ENCODE results near the gene PFDN2.
"Not testable (repeated sequence)": the region's sequence is repeated elsewhere in the genome, so short reads cannot be mapped to it uniquely, and the experiment has no call there.

PFDN2 gene

GRCh38 chr1:161139766-161140165 is 21.9 kb upstream of the PFDN2 start:
- in situ Hi-C loops (cut with MboI; ENCODE audit: low sequenced_read_pairs) = no loop called here

GRCh38 chr1:161138431-161138830 is 20.6 kb upstream of the PFDN2 start:
- in situ Hi-C loops (cut with MboI; ENCODE audit: low sequenced_read_pairs) = no loop called here

- in situ Hi-C loops (cut with MboI; ENCODE audit: low sequenced_read_pairs) = no loop called here
Observed at GRCh38 chr1:161137881-161138280, 20.0 kb upstream of the PFDN2 start.

DNA sequence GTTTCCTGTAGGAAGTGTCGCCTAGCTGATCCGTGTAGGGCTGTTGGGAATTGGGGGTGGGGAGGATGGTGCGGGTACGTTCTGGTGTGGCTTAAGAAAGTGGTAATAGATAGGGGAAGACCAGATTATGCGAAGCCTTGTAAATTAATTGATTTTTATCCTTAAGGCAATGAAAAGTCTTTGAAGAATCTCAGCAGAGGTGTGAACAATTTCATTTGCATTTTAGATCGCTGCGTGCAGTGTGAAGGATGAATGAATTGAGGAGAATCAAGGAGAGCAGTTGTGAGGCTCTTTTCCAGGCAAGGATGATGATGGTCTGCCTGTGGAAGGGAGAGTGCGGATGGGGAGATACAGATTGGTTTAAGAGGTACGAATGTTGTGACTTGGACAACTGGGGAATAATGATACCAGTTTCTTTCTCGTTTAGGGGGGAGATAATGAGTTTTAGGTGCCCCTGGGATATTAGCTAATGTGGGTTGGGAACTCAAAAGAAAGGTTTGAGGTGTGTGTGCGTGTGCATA is 15.4 kb upstream of the PFDN2 start:
- in situ Hi-C loops (cut with MboI; ENCODE audit: low sequenced_read_pairs) = no loop called here

DNA sequence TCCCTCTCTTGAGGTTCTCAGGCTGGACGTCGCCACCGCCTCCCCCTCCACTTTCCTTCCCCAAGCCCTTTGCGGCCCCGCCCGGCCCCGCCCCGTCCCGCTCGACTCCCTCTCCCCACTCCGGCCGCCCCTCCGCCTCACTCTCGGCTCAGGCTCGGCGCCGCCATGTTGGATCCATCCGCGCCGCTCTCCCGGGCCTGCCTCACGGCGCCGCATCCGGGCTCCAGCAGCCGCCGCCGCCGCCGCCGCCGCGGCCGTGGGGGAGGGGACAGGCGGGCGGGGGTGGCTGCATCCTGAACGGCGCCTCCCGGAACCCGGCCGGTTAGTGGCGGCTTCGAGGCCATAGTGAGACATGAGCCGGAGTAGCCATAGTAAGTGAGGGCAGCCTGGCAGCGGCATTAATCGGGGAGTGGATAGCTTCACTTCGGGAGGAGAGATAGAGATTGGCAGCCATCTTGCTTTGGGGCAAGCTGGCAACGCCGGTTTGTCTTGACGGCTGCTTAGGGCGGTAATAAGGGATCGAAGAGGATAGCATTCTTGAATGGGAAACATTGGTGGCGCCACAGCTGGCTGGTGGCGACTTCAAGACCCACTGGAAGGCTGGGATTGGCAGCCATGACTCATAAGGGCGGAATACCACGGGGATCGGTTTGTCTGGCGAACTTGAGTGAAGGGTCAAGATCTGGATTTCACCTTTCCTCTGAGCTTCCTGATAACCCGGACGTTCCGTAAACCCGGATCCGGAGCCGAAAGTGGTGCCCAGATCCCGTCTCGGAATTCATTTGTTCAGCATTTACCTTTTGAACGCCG is 14.8 kb upstream of the PFDN2 start, which contains the start of gene DEDD:
DEDD (minus strand) TSS at position 258 of the 810 bp plus-strand sequence. CDS start 8,205 bp downstream, outside the sequence.
- in situ Hi-C loops (cut with MboI; ENCODE audit: low sequenced_read_pairs) = no loop called here

GRCh38 chr1:161131523-161132409 is 13.9 kb upstream of the PFDN2 start:
- in situ Hi-C loops (cut with MboI; ENCODE audit: low sequenced_read_pairs) = no loop called here

DNA sequence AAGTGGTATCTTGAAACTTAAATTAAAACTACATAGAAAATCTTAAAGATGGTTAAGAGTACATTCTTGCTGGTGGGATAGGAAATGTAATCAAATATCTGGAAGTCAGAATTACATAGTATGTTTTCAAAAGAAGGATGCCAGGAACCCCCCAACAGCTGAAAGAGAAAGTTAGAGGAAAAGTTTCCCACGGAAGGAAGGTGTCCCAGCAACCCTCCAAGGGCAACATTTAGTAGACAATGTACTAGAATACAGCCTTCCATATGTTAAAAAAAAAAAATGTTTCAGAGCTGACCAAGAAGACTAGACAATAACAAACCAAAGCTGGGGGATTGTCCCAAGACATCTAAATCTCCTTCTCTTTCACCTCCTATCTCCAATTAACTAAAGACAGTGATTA is 12.4 kb upstream of the PFDN2 start:
- in situ Hi-C loops (cut with MboI; ENCODE audit: low sequenced_read_pairs) = no loop called here

DNA sequence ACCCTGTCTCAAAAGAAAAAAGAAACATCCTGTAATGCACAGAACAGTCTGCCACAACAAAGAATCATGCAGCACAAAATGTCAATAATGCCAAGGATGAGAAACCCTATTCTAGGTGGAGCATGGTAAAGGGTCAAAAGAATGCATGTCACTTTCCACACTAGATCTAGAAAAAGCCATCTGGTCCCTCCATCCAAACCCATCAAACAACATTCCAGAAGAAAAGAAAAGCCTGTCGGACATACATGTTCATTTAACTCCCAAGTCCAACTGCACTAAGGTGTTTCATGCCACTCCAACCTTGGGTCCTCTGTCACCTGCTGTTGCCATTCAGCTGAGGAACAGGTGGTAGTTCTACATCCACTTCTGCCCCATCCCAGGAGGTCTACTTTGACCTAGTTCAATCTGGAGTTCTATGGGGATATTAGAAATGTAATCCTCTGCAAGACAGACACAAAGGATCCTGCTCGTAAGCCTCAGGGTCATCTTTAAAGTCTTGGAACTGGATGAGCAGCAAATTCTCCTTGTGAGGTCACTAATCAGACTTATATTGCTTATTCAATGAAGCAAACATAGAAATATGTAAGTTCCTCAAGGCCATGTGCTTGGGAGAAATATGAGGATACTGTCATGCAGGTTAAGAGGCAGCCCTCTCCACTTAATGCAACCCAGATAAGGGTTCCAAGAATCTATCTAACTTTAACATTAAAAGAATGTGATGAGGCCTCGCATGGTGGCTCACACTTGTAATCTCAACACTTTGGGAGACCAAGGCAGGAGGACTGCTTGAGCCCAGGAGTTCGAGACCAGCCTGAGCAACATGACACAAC is 11.0 kb upstream of the PFDN2 start:
- in situ Hi-C loops (cut with MboI; ENCODE audit: low sequenced_read_pairs) = no loop called here

DNA sequence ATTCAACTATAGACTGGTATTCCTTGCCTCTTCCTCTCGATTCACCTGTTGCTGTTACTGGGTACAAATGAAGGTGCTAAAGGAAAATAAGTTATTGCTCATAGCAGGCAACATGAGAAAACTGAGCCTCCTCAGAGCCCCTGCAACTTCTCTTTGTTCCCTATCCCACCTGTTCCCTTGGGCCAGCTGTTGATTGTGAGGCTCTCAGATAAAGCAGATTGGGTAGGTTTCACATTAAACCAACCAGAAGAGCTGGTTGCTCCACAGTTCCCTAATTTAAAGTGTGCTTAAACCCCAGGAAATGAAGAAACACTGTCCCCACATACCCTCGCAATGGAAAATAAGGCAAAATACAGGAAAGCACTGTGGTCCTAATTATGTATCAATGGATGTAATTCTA is 9.8 kb upstream of the PFDN2 start:
- in situ Hi-C loops (cut with MboI; ENCODE audit: low sequenced_read_pairs) = no loop called here

- in situ Hi-C loops (cut with MboI; ENCODE audit: low sequenced_read_pairs) = no loop called here
Observed at GRCh38 chr1:161122967-161123366, 5.1 kb upstream of the PFDN2 start.

- in situ Hi-C loops (cut with MboI; ENCODE audit: low sequenced_read_pairs) = no loop called here
Observed at GRCh38 chr1:161121834-161122233, 4.0 kb upstream of the PFDN2 start.

GRCh38 chr1:161121042-161121650 is 3.3 kb upstream of the PFDN2 start:
- in situ Hi-C loops (cut with MboI; ENCODE audit: low sequenced_read_pairs) = no loop called here

GRCh38 chr1:161119092-161119903 is 1.5 kb upstream of the PFDN2 start:
- in situ Hi-C loops (cut with MboI; ENCODE audit: low sequenced_read_pairs) = no loop called here

GRCh38 chr1:161115961-161116360 is 1.9 kb downstream of the PFDN2 start:
- in situ Hi-C loops (cut with MboI; ENCODE audit: low sequenced_read_pairs) = not testable (repeated sequence)

DNA sequence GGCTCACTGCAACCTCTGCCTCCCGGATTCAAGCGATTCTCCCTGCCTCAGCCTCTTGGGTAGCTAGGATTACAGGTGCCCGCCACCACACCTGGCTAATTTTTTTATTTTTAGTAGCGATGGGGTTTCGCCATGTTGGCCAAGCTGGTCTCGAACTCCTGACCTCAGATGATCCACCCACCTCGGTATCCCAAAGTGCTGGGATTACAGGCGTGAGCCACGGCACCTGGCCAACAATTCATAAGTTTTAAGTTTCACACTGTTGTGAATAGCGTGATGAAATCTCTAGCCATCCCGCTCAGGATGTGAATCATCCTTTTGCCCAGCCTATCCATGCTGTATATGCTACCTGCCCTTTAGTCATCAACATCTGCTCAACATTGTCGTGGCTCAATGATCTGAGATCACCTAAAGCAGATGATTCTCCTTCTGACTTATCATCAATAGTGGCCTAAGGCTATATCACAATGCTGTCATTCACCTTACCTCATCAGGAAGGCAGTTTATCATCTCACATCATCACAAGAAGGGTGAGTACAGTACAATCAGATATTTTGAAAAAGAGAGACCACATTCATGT is 2.6 kb downstream of the PFDN2 start:
- in situ Hi-C loops (cut with MboI; ENCODE audit: low sequenced_read_pairs) = no loop called here

DNA sequence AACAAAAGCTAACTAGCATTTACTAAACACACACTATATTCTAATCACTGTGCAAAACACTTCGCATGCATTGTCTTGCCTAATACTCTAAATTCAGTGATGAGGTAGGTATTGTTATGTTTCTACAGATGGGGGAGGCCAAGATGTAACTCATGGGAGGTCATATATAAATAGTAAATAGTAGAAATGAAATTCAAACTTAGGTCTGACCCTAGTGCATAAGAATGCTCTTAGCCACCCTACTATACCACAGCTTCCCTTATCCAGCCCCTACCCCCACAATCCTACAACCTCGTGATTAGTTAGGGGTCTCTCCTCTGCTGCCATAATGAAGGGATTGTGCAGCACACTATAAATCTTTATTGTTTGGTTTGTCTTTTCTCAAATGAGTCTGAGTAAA is 3.3 kb downstream of the PFDN2 start:
- in situ Hi-C loops (cut with MboI; ENCODE audit: low sequenced_read_pairs) = no loop called here

GRCh38 chr1:161113915-161114314 is 3.9 kb downstream of the PFDN2 start:
- in situ Hi-C loops (cut with MboI; ENCODE audit: low sequenced_read_pairs) = no loop called here

DNA sequence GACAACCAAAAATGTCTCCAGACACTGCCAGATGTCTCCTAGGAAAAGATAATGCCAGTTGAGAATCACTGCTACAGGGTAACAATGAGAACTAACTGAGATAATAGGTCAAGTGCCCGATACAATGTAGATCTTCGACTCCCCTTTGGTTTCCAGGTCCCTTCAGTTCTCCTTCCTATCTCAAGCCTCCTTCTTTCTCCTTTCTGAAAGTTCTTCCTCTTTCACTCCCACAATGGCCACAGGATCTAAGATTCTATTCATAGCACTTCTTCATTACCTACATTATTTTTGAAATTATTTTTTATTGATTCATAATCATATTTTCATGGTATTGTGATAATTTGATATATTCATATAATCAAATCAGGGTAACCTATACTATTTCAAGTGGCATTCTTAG is 6.3 kb downstream of the PFDN2 start:
- in situ Hi-C loops (cut with MboI; ENCODE audit: low sequenced_read_pairs) = no loop called here

DNA sequence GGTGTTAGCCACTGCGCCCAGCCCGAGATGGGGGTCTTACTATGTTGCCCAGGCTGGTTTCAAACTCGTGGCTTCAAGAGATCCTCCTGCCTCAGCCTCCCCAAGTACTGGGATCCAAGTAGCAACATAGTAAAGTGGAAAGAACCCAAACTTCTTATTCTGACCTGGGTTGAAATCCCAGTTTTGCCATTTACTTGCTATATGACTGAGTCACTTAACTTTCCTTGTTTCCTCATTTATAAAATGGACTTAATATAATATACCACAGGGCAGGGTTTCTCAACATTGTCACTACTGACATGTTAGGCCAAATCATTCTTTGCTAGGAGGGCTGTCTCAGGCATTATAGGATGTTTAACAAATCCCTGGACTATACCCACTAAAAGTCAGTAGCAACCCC is 6.7 kb downstream of the PFDN2 start:
- in situ Hi-C loops (cut with MboI; ENCODE audit: low sequenced_read_pairs) = no loop called here
